Upper lobe of left lung (tissue), 6 donors: ENCODE measurements around the gene APOA4. TPM values are rescaled to one million over a fixed set of nuclear protein-coding genes. Genes with fewer than 3 reads are reported as not detected.

Experiments used
- ATAC-seq, 2 donors: fragments of 200-7000 bp; cut with Tn5 transposase; one replicate each; pipeline ENCODE4 v1.9.1; 2022; ENCODE audit warnings: mild to moderate bottlenecking in 2 of 2, moderate library complexity in 2 of 2; ENCODE audit not compliant: low FRiP score in 2 of 2
- DNase-seq, 2 donors: peaks; one replicate each; pipeline ENCODE4 v3.0.0-alpha.2; 2019 to 2020
- H3K27ac ChIP-seq, 4 donors: fragments of 200-600 bp; sonication (generic); one replicate each; pipeline ENCODE4 v1.5.1; 2016 to 2019
- H3K27me3 ChIP-seq, 4 donors: fragments of 200-600 bp; sonication (generic); one replicate each; pipeline ENCODE4 v1.5.1; 2017 to 2019
- H3K36me3 ChIP-seq, 4 donors: fragments of 200-600 bp; sonication (generic); one replicate each; pipeline ENCODE4 v1.5.1; 2016 to 2019
- H3K4me1 ChIP-seq, 4 donors: fragments of 200-600 bp; sonication (generic); one replicate each; pipeline ENCODE4 v1.5.1; 2018 to 2019
- H3K4me3 ChIP-seq, 4 donors: fragments of 200-600 bp; sonication (generic); one replicate each; pipeline ENCODE4 v1.5.1; 2017 to 2019; ENCODE audit warnings: mild to moderate bottlenecking in 2 of 4, moderate library complexity in 1 of 4
- H3K9me3 ChIP-seq, 4 donors: fragments of 200-600 bp; sonication (generic); one replicate each; pipeline ENCODE4 v1.5.1; 2018 to 2019
- CTCF ChIP-seq, 6 experiments: fragments of 450-650 bp in 4 of 6; fragments of 200-600 bp in 2 of 6; sonication (generic) in 2 of 6; IDR thresholded peaks; one replicate each; pipeline ENCODE4 v1.5.1; 2016 to 2019; ENCODE audit warnings: antibody characterized with exemption in 6 of 6
- EP300 ChIP-seq, 4 donors: sonication (generic); formaldehyde crosslinking; IDR thresholded peaks; one replicate each; pipeline ENCODE4 v1.5.1; 2017; ENCODE audit warnings: antibody characterized with exemption in 4 of 4, control low read depth in 2 of 4
- POLR2A ChIP-seq, 4 donors: fragments of 450-650 bp; IDR thresholded peaks; one replicate each; pipeline ENCODE4 v1.5.1; 2016 to 2017; ENCODE audit warnings: antibody characterized with exemption in 4 of 4, mild to moderate bottlenecking in 2 of 4
- POLR2AphosphoS5 ChIP-seq, 2 donors: sonication (generic); formaldehyde crosslinking; IDR thresholded peaks; one replicate each; pipeline ENCODE4 v1.5.1; 2017; ENCODE audit warnings: antibody characterized with exemption in 2 of 2
- WGBS, 2 donors: methylation state at CpG; one replicate each; pipeline ENCODE4 v1.1.5; 2017 to 2018; 5-methylcytosine and 5-hydroxymethylcytosine counted together
- total RNA-seq, 6 donors: library from RNA; depleted of rRNA in 4 of 6; stranded (reverse); fragments of >200 nt in 4 of 6; gene quantifications; one replicate each; pipeline versions ENCODE4 v1.1.0 to v1.2.1, GENCODE V29; 2016 to 2021
- donor health status: DM: no; HTN: no; CAD: no; lungs with moderate emphysema.
- donor health status: DM: no; HTN: yes; CAD: no; lungs with severe emphysema.

The APOA4 gene
- total RNA-seq, 6 donors from 2014 or later = not detected

DNA sequence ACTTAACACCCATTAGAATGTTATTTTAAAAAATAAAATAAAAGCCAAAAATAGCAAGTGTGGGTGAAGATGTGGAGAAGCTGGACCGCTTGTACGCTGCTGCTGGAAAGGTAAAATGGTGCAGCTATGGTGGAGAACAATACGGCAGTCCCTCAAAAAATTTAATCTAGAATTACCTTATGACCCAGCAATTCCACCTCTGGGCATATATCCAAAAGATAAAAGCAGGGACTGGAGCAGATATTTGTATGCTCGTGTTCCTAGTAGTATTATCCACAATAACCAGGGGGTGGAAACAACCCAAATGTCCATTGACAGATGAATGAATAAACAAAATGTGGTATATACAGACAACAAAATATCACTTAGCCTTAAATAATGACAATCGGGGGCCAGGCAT, 25.3 kb downstream of the APOA4 start:
- Histone ChIP-seq H3K4me1 (no peaks in the 10 kb centered on the region), H3K27me3 (no peaks in the 10 kb centered on the region), H3K9me3 (no peaks in the 10 kb centered on the region), H3K27ac (no peak overlapping the region), H3K36me3 (no peaks in the 10 kb centered on the region), H3K4me3 (no peak overlapping the region)
- no peak for DNase-seq
- ATAC-seq = no peak
- TF ChIP-seq CTCF (IDR thresholded peaks at IDR 0.05) (no peak), POLR2AphosphoS5 (IDR thresholded peaks at IDR 0.05) (no peak), EP300 (IDR thresholded peaks at IDR 0.05) (no peak), POLR2A (IDR thresholded peaks at IDR 0.05) (no peak)
- WGBS, 2 donors = 77 to 87% methylated on average over 5 of the region's 5 CpGs

DNA sequence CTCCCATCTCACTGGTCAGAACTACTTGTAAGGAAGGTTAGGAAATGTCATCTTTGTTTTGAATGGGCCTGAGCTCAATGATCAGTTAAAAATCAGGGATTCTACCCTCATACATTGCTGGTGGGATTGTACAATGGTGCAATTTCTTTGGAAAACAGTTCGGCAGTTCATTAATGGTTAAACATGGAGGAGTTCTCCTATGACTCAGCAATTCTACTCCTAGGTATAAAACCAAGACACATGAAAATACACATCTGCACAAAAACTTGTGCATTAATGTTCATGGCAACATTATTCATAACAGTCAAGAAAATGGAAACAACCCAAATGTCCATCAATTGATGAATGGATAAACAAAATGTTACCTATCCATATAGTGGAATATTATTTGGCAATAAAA, 26.6 kb downstream of the APOA4 start:
- Histone ChIP-seq H3K27me3 (no peaks in the 10 kb centered on the region), H3K4me3 (no peak overlapping the region), H3K36me3 (no peaks in the 10 kb centered on the region), H3K27ac (no peak overlapping the region), H3K4me1 (peaks cover 0 to 7% (median 3%) of the 10 kb centered on the region in 4 donors), H3K9me3 (no peaks in the 10 kb centered on the region)
- ATAC-seq = no peak
- WGBS, 2 donors = 65 to 90% methylated on average over 1 of the region's 1 CpG
- no peak for DNase-seq
- TF ChIP-seq EP300 (IDR thresholded peaks at IDR 0.05) = no peak

GRCh38 chr11:116794851-116795250, 28.3 kb downstream of the APOA4 start:
- Histone ChIP-seq H3K4me3 (no peak overlapping the region), H3K36me3 (no peaks in the 10 kb centered on the region), H3K9me3 (no peaks in the 10 kb centered on the region), H3K27me3 (no peaks in the 10 kb centered on the region), H3K27ac (no peak overlapping the region), H3K4me1 (peaks cover 6 to 15% (median 11%) of the 10 kb centered on the region in 4 donors)
- TF ChIP-seq POLR2AphosphoS5 (IDR thresholded peaks at IDR 0.05) = no peak
- no peak for TF ChIP-seq EP300 (IDR thresholded peaks at IDR 0.05)
- no peak for TF ChIP-seq POLR2A (IDR thresholded peaks at IDR 0.05)
- TF ChIP-seq CTCF (IDR thresholded peaks at IDR 0.05) = no peak
- DNase-seq (no peak), ATAC-seq (no peak)
- 87 to 92% methylated on average over 2 of the region's 2 CpGs for WGBS, 2 donors

- WGBS, 2 donors = 96 to 100% methylated on average over 1 of the region's 1 CpG
- no peak overlapping the region for H3K27ac ChIP-seq
- no peaks in the 10 kb centered on the region for H3K27me3 ChIP-seq
- ATAC-seq (no peak), DNase-seq (no peak)
- H3K9me3 ChIP-seq = no peaks in the 10 kb centered on the region
- H3K36me3 ChIP-seq = no peaks in the 10 kb centered on the region
- no peak overlapping the region for H3K4me3 ChIP-seq
- TF ChIP-seq EP300 (IDR thresholded peaks at IDR 0.05) (no peak), CTCF (IDR thresholded peaks at IDR 0.05) (no peak), POLR2A (IDR thresholded peaks at IDR 0.05) (no peak), POLR2AphosphoS5 (IDR thresholded peaks at IDR 0.05) (no peak)
- peaks cover 6 to 16% (median 11%) of the 10 kb centered on the region in 4 donors for H3K4me1 ChIP-seq
Observed at GRCh38 chr11:116793772-116794097, 29.4 kb downstream of the APOA4 start.

GRCh38 chr11:116792869-116793771, 30.0 kb downstream of the APOA4 start:
- Histone ChIP-seq H3K27me3 (no peaks in the 10 kb centered on the region), H3K36me3 (no peaks in the 10 kb centered on the region), H3K4me3 (no peak overlapping the region), H3K9me3 (no peaks in the 10 kb centered on the region), H3K27ac (no peak overlapping the region), H3K4me1 (peaks cover 8 to 22% (median 15%) of the 10 kb centered on the region in 4 donors)
- ATAC-seq (no peak), DNase-seq (no peak)
- 89% methylated on average over 8 of the region's 8 CpGs for WGBS, 2 donors
- TF ChIP-seq CTCF (IDR thresholded peaks at IDR 0.05) (no peak), EP300 (IDR thresholded peaks at IDR 0.05) (no peak), POLR2A (IDR thresholded peaks at IDR 0.05) (no peak), POLR2AphosphoS5 (IDR thresholded peaks at IDR 0.05) (no peak)
